OCI-LY1 (cell line): Measurements from ENCODE around the gene RALGAPB.

Source experiments
- CTCF ChIP-seq: fragments of 200-600 bp; sonication (generic), shearing (Covaris generic); IDR thresholded peaks from 2 replicates; pipeline ENCODE4 v1.5.1; 2017; ENCODE audit warnings: mild to moderate bottlenecking, antibody characterized with exemption, low read length, moderate library complexity, mixed read lengths
- EZH2 ChIP-seq: fragments of 200-600 bp; sonication (generic), shearing (Covaris generic); IDR thresholded peaks from 2 replicates; pipeline ENCODE4 v1.8.0; 2017; ENCODE audit warnings: borderline replicate concordance, mixed run types, mild to moderate bottlenecking, antibody characterized with exemption, low read length, moderate library complexity, mixed read lengths

GRCh38 chr20:38472513-38473366, at the start of gene RALGAPB:
- TF ChIP-seq CTCF (peak; percentile 53; the same call in 1 of the 2 replicates), EZH2 (no peak)
